HCT116 (cell line): ENCODE data around the gene GLIPR2. TPM values are rescaled to one million over a fixed set of nuclear protein-coding genes. Genes with fewer than 3 reads are reported as not detected.

Source experiments
- ATAC-seq: fragments of 200-7000 bp; cut with Tn5 transposase; 2 replicates; pipeline ENCODE4 v1.9.1; 2020; ENCODE audit warnings: mild to moderate bottlenecking, moderate library complexity
- BruUV-seq: library from RNA; stranded (reverse); fragments of 400-500 nt; replicated peaks from 2 replicates; lab custom pipeline; 2021; lab: Mats Ljungman, UMichigan
- CTCF ChIA-PET: fragments of 300-600 bp; sonication (Branson Sonifier 250); formaldehyde crosslinking; loops from one replicate; lab custom pipeline; 2021; ENCODE audit warnings: antibody characterized with exemption; lab: Charles Lee
- POLR2A ChIA-PET: fragments of 300-600, 350-600 bp; sonication (Branson Sonifier 250); formaldehyde crosslinking; loops from one replicate; lab custom pipeline; 2021; ENCODE audit warnings: antibody characterized with exemption; lab: Charles Lee
- RAD21 ChIA-PET, 2 experiments: fragments of 300-600 bp; sonication (Branson Sonifier 250); formaldehyde crosslinking; loops; one replicate each; lab custom pipeline; 2023; ENCODE audit warnings: low total read pairs in 2 of 2; ENCODE audit not compliant: uncharacterized antibody in 2 of 2, unreplicated experiment in 2 of 2, low non-redundant PET in 1 of 2; lab: Charles Lee
- DNase-seq: peaks from one replicate; pipeline ENCODE4 v3.0.0-alpha.2; 2010; ENCODE audit warnings: low read depth, low spot score
- H2AFZ ChIP-seq: fragments of 200-600 bp; shearing (Covaris generic), sonication (generic); 2 replicates; pipeline ENCODE4 v1.6.1; 2017; ENCODE audit warnings: low read depth, mixed run types, mixed read lengths, antibody characterized with exemption, low read length; ENCODE audit not compliant: poor library complexity, severe bottlenecking
- H3K27ac ChIP-seq: 2 replicates; pipeline ENCODE4 v1.5.1; 2012; ENCODE audit warnings: low read depth, low read length
- H3K27me3 ChIP-seq: fragments of 200-600 bp; sonication (generic); 2 replicates; pipeline ENCODE4 v1.6.1; 2016; ENCODE audit warnings: mixed run types, low read length, mixed read lengths; ENCODE audit not compliant: insufficient read depth
- H3K36me3 ChIP-seq, 2 experiments: fragments of 200-500 bp in 1 of 2; fragments of 200-600 bp in 1 of 2; sonication (Bioruptor generic) in 1 of 2; sonication (generic) in 1 of 2; 2 replicates each; pipeline versions ENCODE4 v1.5.1 to v1.6.1; 2014 to 2016; ENCODE audit warnings: low read length in 2 of 2, inconsistent platforms in 1 of 2, mixed read lengths in 1 of 2, mixed run types in 1 of 2; ENCODE audit not compliant: insufficient read depth in 2 of 2, control insufficient read depth in 1 of 2
- H3K4me1 ChIP-seq, 2 experiments: fragments of 200-600 bp in 1 of 2; sonication (generic) in 1 of 2; 2 replicates each; pipeline versions ENCODE4 v1.5.1 to v1.6.1; 2012 to 2017; ENCODE audit warnings: low read length in 2 of 2, inconsistent platforms in 1 of 2, mild to moderate bottlenecking in 1 of 2, mixed read lengths in 1 of 2, mixed run types in 1 of 2, moderate library complexity in 1 of 2; ENCODE audit not compliant: insufficient read depth in 2 of 2, control insufficient read depth in 1 of 2
- H3K4me2 ChIP-seq: fragments of 200-600 bp; sonication (generic); 2 replicates; pipeline ENCODE4 v1.6.1; 2017; ENCODE audit warnings: mixed run types, low read length, mixed read lengths
- H3K4me3 ChIP-seq, 2 experiments: fragments of 200-600 bp in 1 of 2; sonication (generic) in 1 of 2; replicated peaks in 1 of 2; 2 replicates each; pipeline ENCODE4 v1.5.1; 2011 to 2016; ENCODE audit warnings: low read length in 2 of 2, control low read depth in 1 of 2, low read depth in 1 of 2, mild to moderate bottlenecking in 1 of 2, mixed read lengths in 1 of 2, mixed run types in 1 of 2
- H3K79me2 ChIP-seq: fragments of 200-600 bp; sonication (generic); 2 replicates; pipeline ENCODE4 v1.6.1; 2017; ENCODE audit warnings: mild to moderate bottlenecking, mixed run types, low read length, moderate library complexity, mixed read lengths; ENCODE audit not compliant: insufficient read depth
- H3K9ac ChIP-seq: fragments of 200-600 bp; sonication (generic); 2 replicates; pipeline ENCODE4 v1.6.1; 2016; ENCODE audit warnings: low read length, mixed read lengths
- H3K9me2 ChIP-seq: fragments of 200-600 bp; sonication (generic), shearing (Covaris generic); 2 replicates; pipeline ENCODE4 v1.6.1; 2017; ENCODE audit warnings: mixed run types, mild to moderate bottlenecking, moderate library complexity; ENCODE audit not compliant: insufficient read depth
- H3K9me3 ChIP-seq, 2 experiments: fragments of 200-500 bp in 1 of 2; fragments of 200-600 bp in 1 of 2; sonication (Bioruptor generic) in 1 of 2; sonication (generic) in 1 of 2; 2 replicates each; pipeline ENCODE4 v1.6.1; 2014 to 2017; ENCODE audit warnings: low read length in 2 of 2, mixed read lengths in 2 of 2, inconsistent platforms in 1 of 2, low read depth in 1 of 2, mild to moderate bottlenecking in 1 of 2, mixed run types in 1 of 2, moderate library complexity in 1 of 2; ENCODE audit not compliant: control insufficient read depth in 1 of 2, insufficient read depth in 1 of 2
- H4K20me1 ChIP-seq: fragments of 200-600 bp; sonication (generic), shearing (Covaris generic); 2 replicates; pipeline ENCODE4 v1.6.1; 2017; ENCODE audit warnings: mixed run types, mild to moderate bottlenecking, moderate library complexity; ENCODE audit not compliant: insufficient read depth
- EZH2phosphoT487 ChIP-seq: fragments of 200-600 bp; IDR thresholded peaks from 2 replicates; pipeline ENCODE4 v1.6.1; 2018; ENCODE audit warnings: antibody characterized with exemption, borderline replicate concordance
- POLR2A ChIP-seq: IDR thresholded peaks from 2 replicates; pipeline ENCODE4 v1.7.0; 2011; ENCODE audit warnings: borderline replicate concordance; ENCODE audit not compliant: insufficient read depth, insufficient read length; ENCODE audit errors: extremely low read depth
- POLR2AphosphoS5 ChIP-seq: IDR thresholded peaks from 2 replicates; pipeline ENCODE4 v1.6.1; 2011; ENCODE audit warnings: mild to moderate bottlenecking, low read depth, low read length, moderate library complexity
- RAD21 ChIP-seq: IDR thresholded peaks from 2 replicates; pipeline ENCODE4 v1.6.1; 2012; ENCODE audit warnings: low read depth, mild to moderate bottlenecking
- SP1 ChIP-seq: IDR thresholded peaks from 2 replicates; pipeline ENCODE4 v1.6.1; 2012; ENCODE audit warnings: low read depth
- YY1 ChIP-seq: IDR thresholded peaks from 2 replicates; pipeline ENCODE4 v1.6.1; 2011; ENCODE audit warnings: low read length, low read depth, moderate library complexity, mild to moderate bottlenecking; ENCODE audit not compliant: insufficient replicate concordance; ENCODE audit errors: extremely low read depth
- ZFX ChIP-seq: fragments of 450-650 bp; IDR thresholded peaks from 2 replicates; pipeline ENCODE4 v1.6.1; 2017
- ZNF274 ChIP-seq: fragments of 200-500 bp; sonication (Bioruptor generic); IDR thresholded peaks from 2 replicates; pipeline ENCODE4 v1.6.1; 2014; ENCODE audit warnings: mild to moderate bottlenecking, low read depth, low read length, inconsistent platforms
- intact Hi-C: fragments of 100-400 bp; cut with micrococcal nuclease; formaldehyde crosslinking; loops from 2 replicates; pipeline ENCODE4 v1.10.0; 2022
- total RNA-seq: library from RNA; stranded (reverse); gene quantifications from one replicate; pipeline ENCODE4 v1.2.1, GENCODE V29; 2021; ENCODE audit not compliant: unreplicated experiment
- TF ChIP-seq, protein P1 (sequence below): IDR thresholded peaks from 2 replicates; pipeline ENCODE4 v1.6.1; 2012; ENCODE audit warnings: low read depth
- TF ChIP-seq, protein P2 (sequence below), 3 experiments: fragments of 200-600 bp in 1 of 3; sonication (generic) in 1 of 3; IDR thresholded peaks in 2 of 3; conservative IDR thresholded peaks in 1 of 3; 2 replicates each; pipeline ENCODE4 v1.5.1; 2012 to 2017; ENCODE audit warnings: low read depth in 2 of 3, low read length in 2 of 3, antibody characterized with exemption in 1 of 3, borderline replicate concordance in 1 of 3, control low read depth in 1 of 3, mild to moderate bottlenecking in 1 of 3, mixed read lengths in 1 of 3, mixed run types in 1 of 3, moderate library complexity in 1 of 3; ENCODE audit not compliant: insufficient read depth in 1 of 3
- TF ChIP-seq, protein P3 (sequence below): IDR thresholded peaks from 2 replicates; pipeline ENCODE4 v1.6.1; 2011; ENCODE audit warnings: mild to moderate bottlenecking, low read length, moderate library complexity; ENCODE audit not compliant: insufficient replicate concordance; ENCODE audit errors: extremely low read depth

The GLIPR2 gene
- total RNA-seq, 1 experiment from 2014 or later = 14.5 TPM

DNA sequence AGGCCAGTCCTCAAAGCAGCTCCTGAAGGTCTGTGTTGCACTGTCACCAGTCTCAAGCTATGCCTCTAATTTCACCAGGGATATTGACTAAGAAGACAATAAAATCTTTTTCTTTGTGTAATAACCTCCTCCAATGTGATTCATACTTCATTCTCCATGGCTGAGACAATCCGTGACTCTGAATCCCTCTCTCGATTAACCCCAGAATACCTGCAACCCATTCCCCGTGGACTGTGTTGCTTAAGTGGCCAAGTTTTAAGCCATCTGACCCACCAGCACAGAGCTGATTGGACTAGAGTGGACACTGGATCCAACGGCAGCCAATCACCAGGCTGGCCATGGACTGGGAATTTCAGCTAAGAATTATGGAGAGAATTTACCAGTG lies 27.2 kb downstream of the GLIPR2 start:
- CTCF ChIA-PET = interaction anchor here (3.5 kb wide), 1 partner anchor 62 kb away, joined by 36 read pairs; no protein-coding TSS in a partner anchor

More for the DNA sequence above, 27.2 kb downstream of the GLIPR2 start:
- no peak overlapping the region for H3K4me2 ChIP-seq
- TF ChIP-seq YY1 = no peak
- TF ChIP-seq POLR2AphosphoS5 = no peak
- TF ChIP-seq, protein P1, sequence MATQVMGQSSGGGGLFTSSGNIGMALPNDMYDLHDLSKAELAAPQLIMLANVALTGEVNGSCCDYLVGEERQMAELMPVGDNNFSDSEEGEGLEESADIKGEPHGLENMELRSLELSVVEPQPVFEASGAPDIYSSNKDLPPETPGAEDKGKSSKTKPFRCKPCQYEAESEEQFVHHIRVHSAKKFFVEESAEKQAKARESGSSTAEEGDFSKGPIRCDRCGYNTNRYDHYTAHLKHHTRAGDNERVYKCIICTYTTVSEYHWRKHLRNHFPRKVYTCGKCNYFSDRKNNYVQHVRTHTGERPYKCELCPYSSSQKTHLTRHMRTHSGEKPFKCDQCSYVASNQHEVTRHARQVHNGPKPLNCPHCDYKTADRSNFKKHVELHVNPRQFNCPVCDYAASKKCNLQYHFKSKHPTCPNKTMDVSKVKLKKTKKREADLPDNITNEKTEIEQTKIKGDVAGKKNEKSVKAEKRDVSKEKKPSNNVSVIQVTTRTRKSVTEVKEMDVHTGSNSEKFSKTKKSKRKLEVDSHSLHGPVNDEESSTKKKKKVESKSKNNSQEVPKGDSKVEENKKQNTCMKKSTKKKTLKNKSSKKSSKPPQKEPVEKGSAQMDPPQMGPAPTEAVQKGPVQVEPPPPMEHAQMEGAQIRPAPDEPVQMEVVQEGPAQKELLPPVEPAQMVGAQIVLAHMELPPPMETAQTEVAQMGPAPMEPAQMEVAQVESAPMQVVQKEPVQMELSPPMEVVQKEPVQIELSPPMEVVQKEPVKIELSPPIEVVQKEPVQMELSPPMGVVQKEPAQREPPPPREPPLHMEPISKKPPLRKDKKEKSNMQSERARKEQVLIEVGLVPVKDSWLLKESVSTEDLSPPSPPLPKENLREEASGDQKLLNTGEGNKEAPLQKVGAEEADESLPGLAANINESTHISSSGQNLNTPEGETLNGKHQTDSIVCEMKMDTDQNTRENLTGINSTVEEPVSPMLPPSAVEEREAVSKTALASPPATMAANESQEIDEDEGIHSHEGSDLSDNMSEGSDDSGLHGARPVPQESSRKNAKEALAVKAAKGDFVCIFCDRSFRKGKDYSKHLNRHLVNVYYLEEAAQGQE = no peak
- TF ChIP-seq, protein P2, sequence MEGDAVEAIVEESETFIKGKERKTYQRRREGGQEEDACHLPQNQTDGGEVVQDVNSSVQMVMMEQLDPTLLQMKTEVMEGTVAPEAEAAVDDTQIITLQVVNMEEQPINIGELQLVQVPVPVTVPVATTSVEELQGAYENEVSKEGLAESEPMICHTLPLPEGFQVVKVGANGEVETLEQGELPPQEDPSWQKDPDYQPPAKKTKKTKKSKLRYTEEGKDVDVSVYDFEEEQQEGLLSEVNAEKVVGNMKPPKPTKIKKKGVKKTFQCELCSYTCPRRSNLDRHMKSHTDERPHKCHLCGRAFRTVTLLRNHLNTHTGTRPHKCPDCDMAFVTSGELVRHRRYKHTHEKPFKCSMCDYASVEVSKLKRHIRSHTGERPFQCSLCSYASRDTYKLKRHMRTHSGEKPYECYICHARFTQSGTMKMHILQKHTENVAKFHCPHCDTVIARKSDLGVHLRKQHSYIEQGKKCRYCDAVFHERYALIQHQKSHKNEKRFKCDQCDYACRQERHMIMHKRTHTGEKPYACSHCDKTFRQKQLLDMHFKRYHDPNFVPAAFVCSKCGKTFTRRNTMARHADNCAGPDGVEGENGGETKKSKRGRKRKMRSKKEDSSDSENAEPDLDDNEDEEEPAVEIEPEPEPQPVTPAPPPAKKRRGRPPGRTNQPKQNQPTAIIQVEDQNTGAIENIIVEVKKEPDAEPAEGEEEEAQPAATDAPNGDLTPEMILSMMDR (IDR thresholded peaks at IDR 0.05 in 2 of 3, conservative IDR thresholded peaks at IDR 0.05 in 1 of 3; ENCODE audit: borderline replicate concordance in 1 of 3, insufficient read depth in 1 of 3, low read depth in 2 of 3, low read length in 2 of 3) = no peak
- TF ChIP-seq SP1 = no peak
- TF ChIP-seq RAD21 = no peak
- no peak for TF ChIP-seq EZH2phosphoT487
- no peak for TF ChIP-seq ZFX
- no peak for TF ChIP-seq ZNF274
- TF ChIP-seq, protein P3, sequence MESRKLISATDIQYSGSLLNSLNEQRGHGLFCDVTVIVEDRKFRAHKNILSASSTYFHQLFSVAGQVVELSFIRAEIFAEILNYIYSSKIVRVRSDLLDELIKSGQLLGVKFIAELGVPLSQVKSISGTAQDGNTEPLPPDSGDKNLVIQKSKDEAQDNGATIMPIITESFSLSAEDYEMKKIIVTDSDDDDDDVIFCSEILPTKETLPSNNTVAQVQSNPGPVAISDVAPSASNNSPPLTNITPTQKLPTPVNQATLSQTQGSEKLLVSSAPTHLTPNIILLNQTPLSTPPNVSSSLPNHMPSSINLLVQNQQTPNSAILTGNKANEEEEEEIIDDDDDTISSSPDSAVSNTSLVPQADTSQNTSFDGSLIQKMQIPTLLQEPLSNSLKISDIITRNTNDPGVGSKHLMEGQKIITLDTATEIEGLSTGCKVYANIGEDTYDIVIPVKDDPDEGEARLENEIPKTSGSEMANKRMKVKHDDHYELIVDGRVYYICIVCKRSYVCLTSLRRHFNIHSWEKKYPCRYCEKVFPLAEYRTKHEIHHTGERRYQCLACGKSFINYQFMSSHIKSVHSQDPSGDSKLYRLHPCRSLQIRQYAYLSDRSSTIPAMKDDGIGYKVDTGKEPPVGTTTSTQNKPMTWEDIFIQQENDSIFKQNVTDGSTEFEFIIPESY = no peak
- no peak for TF ChIP-seq POLR2A
- RAD21 ChIA-PET = no interaction called here
- no TSS peak for BruUV-seq
- intact Hi-C loops = no loop called here
- no peaks in the 10 kb centered on the region for H3K9me2 ChIP-seq
- DNase-seq (no peak), ATAC-seq (no peak)
- POLR2A ChIA-PET = interaction anchor here (1.5 kb wide), 1 partner anchor 27 kb away, joined by 7 read pairs; the partner anchor contains the start of gene CLTA
- H3K4me3 ChIP-seq = no peak overlapping the region
- H3K4me1 ChIP-seq = peaks cover 0 to 23% of the 10 kb centered on the region in 2 experiments; a peak in 1 of 4 replicates
- H3K79me2 ChIP-seq = no peaks in the 10 kb centered on the region
- H3K9ac ChIP-seq = no peak overlapping the region
- no peak overlapping the region for H2AFZ ChIP-seq
- no peaks in the 10 kb centered on the region for H3K36me3 ChIP-seq
- no peaks in the 10 kb centered on the region for H3K27me3 ChIP-seq
- H3K9me3 ChIP-seq = no peaks in the 10 kb centered on the region
- H4K20me1 ChIP-seq = no peaks in the 10 kb centered on the region
- H3K27ac ChIP-seq = no peak overlapping the region
